ENCODE measurements around the gene SNRNP70. TPM values are rescaled to one million over a fixed set of nuclear protein-coding genes. Genes with fewer than 3 reads are reported as not detected.

Gene SNRNP70
- polyA plus RNA-seq, 3 donors, result 27.4 to 360 (median 40.4) TPM

DNA sequence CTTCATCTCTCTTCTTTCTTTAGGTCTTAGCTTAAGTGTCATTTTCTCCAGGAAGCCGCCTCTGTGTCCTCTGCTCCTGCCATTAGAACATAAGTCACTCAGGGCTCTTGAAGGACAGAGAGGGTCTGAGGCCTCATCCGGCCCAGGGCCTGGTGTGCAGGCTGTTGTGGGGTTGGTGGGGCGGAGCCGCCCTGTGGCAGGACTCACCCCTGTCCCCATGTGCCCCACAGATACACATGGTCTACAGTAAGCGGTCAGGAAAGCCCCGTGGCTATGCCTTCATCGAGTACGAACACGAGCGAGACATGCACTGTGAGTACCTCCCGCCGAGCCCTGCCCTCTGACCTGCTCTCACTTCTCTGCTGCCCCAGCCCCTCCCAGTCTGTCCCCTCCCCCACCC, 15.9 kb downstream of the SNRNP70 start:
- Histone ChIP-seq H2AFZ (ENCODE audit: insufficient read depth, low read depth, low read length, poor library complexity, severe bottlenecking) (no peak overlapping the region), H3K79me2 (ENCODE audit: insufficient read depth, low read length) (peaks cover 12% of the 10 kb centered on the region), H3K4me3 (replicated peaks in 1 of 3; ENCODE audit: low read depth in 2 of 3, low read length in 3 of 3) (no peak overlapping the region), H3K9me3 (replicated peaks in 1 of 2; ENCODE audit: control insufficient read depth in 1 of 2, insufficient read depth in 1 of 2, low read length in 2 of 2) (no peaks in the 10 kb centered on the region), H3K4me1 (ENCODE audit: control insufficient read depth in 1 of 2, insufficient read depth in 2 of 2, low read length in 2 of 2) (no peaks in the 10 kb centered on the region), H4K20me1 (ENCODE audit: insufficient read depth, low read length) (peaks cover 90% of the 10 kb centered on the region), H3K4me2 (replicated peaks; ENCODE audit: extremely low read depth, low read length, poor library complexity, severe bottlenecking) (no peak overlapping the region), H3K27me3 (ENCODE audit: control insufficient read depth in 2 of 2, insufficient read depth in 2 of 2, low read length in 2 of 2) (no peaks in the 10 kb centered on the region), H3K27ac (ENCODE audit: low read depth in 1 of 2, low read length in 2 of 2) (no peak overlapping the region), H3K9ac (ENCODE audit: insufficient read depth, low read length, poor library complexity, severe bottlenecking) (no peak overlapping the region), H3K36me3 (replicated peaks in 1 of 2; ENCODE audit: control insufficient read depth in 1 of 2, insufficient read depth in 2 of 2, low read length in 2 of 2) (peaks cover 85 to 98% of the 10 kb centered on the region in 2 donors)
- no peak for DNase-seq
- TF ChIP-seq, protein P1, sequence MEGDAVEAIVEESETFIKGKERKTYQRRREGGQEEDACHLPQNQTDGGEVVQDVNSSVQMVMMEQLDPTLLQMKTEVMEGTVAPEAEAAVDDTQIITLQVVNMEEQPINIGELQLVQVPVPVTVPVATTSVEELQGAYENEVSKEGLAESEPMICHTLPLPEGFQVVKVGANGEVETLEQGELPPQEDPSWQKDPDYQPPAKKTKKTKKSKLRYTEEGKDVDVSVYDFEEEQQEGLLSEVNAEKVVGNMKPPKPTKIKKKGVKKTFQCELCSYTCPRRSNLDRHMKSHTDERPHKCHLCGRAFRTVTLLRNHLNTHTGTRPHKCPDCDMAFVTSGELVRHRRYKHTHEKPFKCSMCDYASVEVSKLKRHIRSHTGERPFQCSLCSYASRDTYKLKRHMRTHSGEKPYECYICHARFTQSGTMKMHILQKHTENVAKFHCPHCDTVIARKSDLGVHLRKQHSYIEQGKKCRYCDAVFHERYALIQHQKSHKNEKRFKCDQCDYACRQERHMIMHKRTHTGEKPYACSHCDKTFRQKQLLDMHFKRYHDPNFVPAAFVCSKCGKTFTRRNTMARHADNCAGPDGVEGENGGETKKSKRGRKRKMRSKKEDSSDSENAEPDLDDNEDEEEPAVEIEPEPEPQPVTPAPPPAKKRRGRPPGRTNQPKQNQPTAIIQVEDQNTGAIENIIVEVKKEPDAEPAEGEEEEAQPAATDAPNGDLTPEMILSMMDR (IDR thresholded peaks at IDR 0.05), result no peak
- Mint-ChIP-seq H3K9me3 (peaks cover 0 to 1% (median 0%) of the 10 kb centered on the region in 7 donors), H3K27ac (peak overlapping the region in 2 of 7 donors; percentile 10 to 38), H3K4me3 (no peak overlapping the region), H3K4me1 (no peaks in the 10 kb centered on the region), H3K36me3 (peaks cover 70 to 93% of the 10 kb centered on the region in 2 donors), H3K27me3 (ENCODE audit: low read depth in 3 of 3) (no peaks in the 10 kb centered on the region)
- 93% methylated on average over 6 of the region's 12 CpGs for WGBS (ENCODE audit: insufficient coverage)
- intact Hi-C loops (cut with micrococcal nuclease), result no loop called here

DNA sequence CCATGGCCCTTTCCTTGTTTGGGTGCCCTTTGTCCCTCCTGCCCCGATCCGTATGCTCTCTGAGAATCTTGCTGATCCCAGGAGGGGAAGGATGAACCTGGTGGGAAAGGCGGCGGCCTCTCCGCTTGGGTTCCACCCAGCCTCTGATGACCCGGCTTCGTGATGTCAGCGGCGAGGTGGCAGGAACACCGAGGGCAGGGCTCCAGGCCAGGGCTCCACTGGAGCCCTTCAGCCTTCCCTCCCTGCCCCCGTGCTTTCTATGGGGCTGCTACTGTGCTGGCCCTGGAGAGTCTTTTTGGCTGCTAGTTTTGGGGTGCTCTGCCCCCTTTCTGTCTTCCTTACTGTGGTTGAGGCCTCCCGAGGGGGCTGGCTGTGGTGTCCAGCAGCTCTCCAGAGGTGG, 17.1 kb downstream of the SNRNP70 start:
- Mint-ChIP-seq H3K4me3 (no peak overlapping the region), H3K27me3 (ENCODE audit: low read depth in 3 of 3) (no peaks in the 10 kb centered on the region), H3K4me1 (no peaks in the 10 kb centered on the region), H3K36me3 (peaks cover 72 to 93% of the 10 kb centered on the region in 2 donors), H3K27ac (peak overlapping the region in 1 of 7 donors; percentile 55), H3K9me3 (peaks cover 0 to 1% (median 0%) of the 10 kb centered on the region in 7 donors)
- TF ChIP-seq, protein P1 (IDR thresholded peaks at IDR 0.05), result no peak
- no peak overlapping the region for H3K27ac ChIP-seq (ENCODE audit: low read depth in 1 of 2, low read length in 2 of 2)
- no peak overlapping the region for H2AFZ ChIP-seq (ENCODE audit: insufficient read depth, low read depth, low read length, poor library complexity, severe bottlenecking)
- H4K20me1 ChIP-seq (ENCODE audit: insufficient read depth, low read length), result peaks cover 90% of the 10 kb centered on the region
- 93% methylated on average over 10 of the region's 12 CpGs for WGBS (ENCODE audit: insufficient coverage)
- no peaks in the 10 kb centered on the region for H3K27me3 ChIP-seq (ENCODE audit: control insufficient read depth in 2 of 2, insufficient read depth in 2 of 2, low read length in 2 of 2)
- H3K4me2 ChIP-seq (replicated peaks; ENCODE audit: extremely low read depth, low read length, poor library complexity, severe bottlenecking), result no peak overlapping the region
- no peak for DNase-seq
- no peak overlapping the region for H3K4me3 ChIP-seq (replicated peaks in 1 of 3; ENCODE audit: low read depth in 2 of 3, low read length in 3 of 3)
- H3K36me3 ChIP-seq (replicated peaks in 1 of 2; ENCODE audit: control insufficient read depth in 1 of 2, insufficient read depth in 2 of 2, low read length in 2 of 2), result peaks cover 86 to 98% of the 10 kb centered on the region in 2 donors
- no peaks in the 10 kb centered on the region for H3K9me3 ChIP-seq (replicated peaks in 1 of 2; ENCODE audit: control insufficient read depth in 1 of 2, insufficient read depth in 1 of 2, low read length in 2 of 2)
- peaks cover 12% of the 10 kb centered on the region for H3K79me2 ChIP-seq (ENCODE audit: insufficient read depth, low read length)
- intact Hi-C loops (cut with micrococcal nuclease), result no loop called here
- H3K9ac ChIP-seq (ENCODE audit: insufficient read depth, low read length, poor library complexity, severe bottlenecking), result no peak overlapping the region
- no peaks in the 10 kb centered on the region for H3K4me1 ChIP-seq (ENCODE audit: control insufficient read depth in 1 of 2, insufficient read depth in 2 of 2, low read length in 2 of 2)

Data from CD14-positive monocyte (primary cell).